Tibial artery (tissue), 4 donors: ENCODE measurements around the gene NOXA1.

Source experiments
- DNase-seq, 2 donors: peaks; one replicate each; pipeline ENCODE4 v3.0.0-alpha.2; 2019
- H3K27ac ChIP-seq, 2 donors: fragments of 200-600 bp; sonication (generic) in 1 of 2; 1 replicate in 1 of 2; 2 replicates in 1 of 2; pipeline ENCODE4 v1.5.1; 2018 to 2019; ENCODE audit warnings: mild to moderate bottlenecking in 1 of 2
- H3K27me3 ChIP-seq, 2 donors: fragments of 200-600 bp; sonication (generic) in 1 of 2; one replicate each; pipeline versions ENCODE4 v1.5.1 to v1.6.0; 2016 to 2019
- H3K36me3 ChIP-seq, 3 donors: fragments of 200-600 bp; sonication (generic) in 2 of 3; one replicate each; pipeline ENCODE4 v1.5.1; 2016 to 2019; ENCODE audit warnings: mild to moderate bottlenecking in 2 of 3
- H3K4me1 ChIP-seq, 4 donors: fragments of 200-600 bp; sonication (generic) in 2 of 4; 1 replicate in 3 of 4; 2 replicates in 1 of 4; pipeline ENCODE4 v1.5.1; 2016 to 2019
- H3K4me3 ChIP-seq, 2 donors: fragments of 200-600 bp; sonication (generic) in 1 of 2; 1 replicate in 1 of 2; 2 replicates in 1 of 2; pipeline ENCODE4 v1.5.1; 2018 to 2019; ENCODE audit warnings: mild to moderate bottlenecking in 2 of 2
- H3K9me3 ChIP-seq, 3 donors: fragments of 200-600 bp; sonication (generic) in 1 of 3; one replicate each; pipeline ENCODE4 v1.5.1; 2016 to 2019
- CTCF ChIP-seq, 2 experiments: fragments of 200-600 bp in 1 of 2; fragments of 450-650 bp in 1 of 2; IDR thresholded peaks; one replicate each; pipeline ENCODE4 v1.5.1; 2017 to 2019; ENCODE audit warnings: antibody characterized with exemption in 2 of 2, mild to moderate bottlenecking in 1 of 2, moderate library complexity in 1 of 2
- intact Hi-C: fragments of 100-400 bp; cut with DNase I; formaldehyde crosslinking; loops from one replicate; pipeline ENCODE4 v1.15.0; 2023; ENCODE audit warnings: low total_unique reads

The NOXA1 gene

GRCh38 chr9:137403269-137403668 lies 19.9 kb upstream of the NOXA1 start:
- Histone ChIP-seq H3K4me3 (no peak overlapping the region), H3K27ac (no peak overlapping the region), H3K36me3 (peaks cover 0 to 5% (median 0%) of the 10 kb centered on the region in 3 donors), H3K27me3 (no peaks in the 10 kb centered on the region), H3K4me1 (peaks cover 0 to 20% (median 17%) of the 10 kb centered on the region in 4 donors), H3K9me3 (no peaks in the 10 kb centered on the region)
- TF ChIP-seq CTCF (IDR thresholded peaks at IDR 0.05), result no peak
- no peak for DNase-seq
- intact Hi-C loops, result no loop called here

- H3K27ac ChIP-seq, result no peak overlapping the region
- TF ChIP-seq CTCF (IDR thresholded peaks at IDR 0.05), result no peak
- no peaks in the 10 kb centered on the region for H3K36me3 ChIP-seq
- DNase-seq, result no peak
- intact Hi-C loops, result no loop called here
- peaks cover 0 to 31% (median 17%) of the 10 kb centered on the region in 4 donors for H3K4me1 ChIP-seq
- H3K9me3 ChIP-seq, result no peaks in the 10 kb centered on the region
- H3K27me3 ChIP-seq, result no peaks in the 10 kb centered on the region
- no peak overlapping the region for H3K4me3 ChIP-seq
Measured at GRCh38 chr9:137404961-137405567, 18.1 kb upstream of the NOXA1 start.

GRCh38 chr9:137405677-137406081 lies 17.5 kb upstream of the NOXA1 start:
- Histone ChIP-seq H3K4me3 (no peak overlapping the region), H3K36me3 (no peaks in the 10 kb centered on the region), H3K9me3 (no peaks in the 10 kb centered on the region), H3K27ac (no peak overlapping the region), H3K27me3 (no peaks in the 10 kb centered on the region), H3K4me1 (peaks cover 0 to 35% (median 18%) of the 10 kb centered on the region in 4 donors)
- no peak for TF ChIP-seq CTCF (IDR thresholded peaks at IDR 0.05)
- intact Hi-C loops, result no loop called here
- DNase-seq, result no peak

GRCh38 chr9:137406085-137406760 lies 17.0 kb upstream of the NOXA1 start:
- no peak overlapping the region for H3K27ac ChIP-seq
- DNase-seq, result no peak
- intact Hi-C loops, result no loop called here
- no peaks in the 10 kb centered on the region for H3K9me3 ChIP-seq
- H3K36me3 ChIP-seq, result no peaks in the 10 kb centered on the region
- H3K27me3 ChIP-seq, result no peaks in the 10 kb centered on the region
- peaks cover 0 to 40% (median 24%) of the 10 kb centered on the region in 4 donors for H3K4me1 ChIP-seq
- no peak for TF ChIP-seq CTCF (IDR thresholded peaks at IDR 0.05)
- H3K4me3 ChIP-seq, result peak overlapping the region; percentile 38 to 48

- peak overlapping the region; percentile 49 to 63 for H3K27ac ChIP-seq
- intact Hi-C loops, result no loop called here
- DNase-seq, result no peak
Measured at GRCh38 chr9:137406876-137407589, 16.2 kb upstream of the NOXA1 start.

More at GRCh38 chr9:137406876-137407589, 16.2 kb upstream of the NOXA1 start:
- Histone ChIP-seq H3K4me3 (peak overlapping the region; percentile 38 to 48), H3K36me3 (no peaks in the 10 kb centered on the region), H3K27me3 (no peaks in the 10 kb centered on the region), H3K4me1 (peaks cover 0 to 48% (median 31%) of the 10 kb centered on the region in 4 donors), H3K9me3 (no peaks in the 10 kb centered on the region)
- TF ChIP-seq CTCF (IDR thresholded peaks at IDR 0.05), result peak; percentile 65 to 78
